Measurements from ENCODE around the gene MED12L. TPM values are rescaled to one million over a fixed set of nuclear protein-coding genes. Genes with fewer than 3 reads are reported as not detected.

The MED12L gene
- total RNA-seq, 1 experiment from 2014 or later, result 0.29 TPM

- no peak overlapping the region for H3K27ac ChIP-seq
- DNase-seq (ENCODE audit: low read depth in 1 of 2, low spot score in 2 of 2), result no peak
- no peaks in the 10 kb centered on the region for H3K9me3 ChIP-seq (replicated peaks)
- H3K27me3 ChIP-seq (replicated peaks), result no peaks in the 10 kb centered on the region
- no peaks in the 10 kb centered on the region for H3K36me3 ChIP-seq
- H3K4me3 ChIP-seq, result no peak overlapping the region
- H3K4me1 ChIP-seq (replicated peaks), result no peaks in the 10 kb centered on the region
These were observed 262.0 kb downstream of the MED12L start for GRCh38 chr3:151347432-151347831.

- H3K4me3 ChIP-seq, result no peak overlapping the region
- no peaks in the 10 kb centered on the region for H3K27me3 ChIP-seq (replicated peaks)
- H3K4me1 ChIP-seq (replicated peaks), result no peaks in the 10 kb centered on the region
- H3K36me3 ChIP-seq, result no peaks in the 10 kb centered on the region
- H3K9me3 ChIP-seq (replicated peaks), result no peaks in the 10 kb centered on the region
- no peak for DNase-seq (ENCODE audit: low read depth in 1 of 2, low spot score in 2 of 2)
- no peak overlapping the region for H3K27ac ChIP-seq
These were observed 265.2 kb downstream of the MED12L start for GRCh38 chr3:151350656-151351055.

- no peaks in the 10 kb centered on the region for H3K4me1 ChIP-seq (replicated peaks)
- no peaks in the 10 kb centered on the region for H3K27me3 ChIP-seq (replicated peaks)
- H3K27ac ChIP-seq, result no peak overlapping the region
- no peak overlapping the region for H3K4me3 ChIP-seq
- DNase-seq (ENCODE audit: low read depth in 1 of 2, low spot score in 2 of 2), result no peak
- no peaks in the 10 kb centered on the region for H3K9me3 ChIP-seq (replicated peaks)
- no peaks in the 10 kb centered on the region for H3K36me3 ChIP-seq
These were observed 265.8 kb downstream of the MED12L start for GRCh38 chr3:151351219-151351618.

- Histone ChIP-seq H3K27me3 (replicated peaks) (no peaks in the 10 kb centered on the region; the same call in 1 of the 2 replicates), H3K9me3 (replicated peaks) (no peaks in the 10 kb centered on the region), H3K4me1 (replicated peaks) (no peaks in the 10 kb centered on the region), H3K27ac (no peak overlapping the region), H3K4me3 (no peak overlapping the region), H3K36me3 (no peaks in the 10 kb centered on the region)
- DNase-seq (ENCODE audit: low read depth in 1 of 2, low spot score in 2 of 2), result no peak
These were observed 266.2 kb downstream of the MED12L start for GRCh38 chr3:151351648-151352047.

GRCh38 chr3:151356794-151357462 is 271.5 kb downstream of the MED12L start:
- no peaks in the 10 kb centered on the region for H3K36me3 ChIP-seq
- no peaks in the 10 kb centered on the region for H3K9me3 ChIP-seq (replicated peaks)
- no peaks in the 10 kb centered on the region for H3K4me1 ChIP-seq (replicated peaks)
- H3K4me3 ChIP-seq, result no peak overlapping the region
- no peak overlapping the region for H3K27ac ChIP-seq
- H3K27me3 ChIP-seq (replicated peaks), result no peaks in the 10 kb centered on the region; the same call in 1 of the 2 replicates
- DNase-seq (ENCODE audit: low read depth in 1 of 2, low spot score in 2 of 2), result no peak

- no peak for DNase-seq (ENCODE audit: low read depth in 1 of 2, low spot score in 2 of 2)
- no peak overlapping the region for H3K4me3 ChIP-seq
- no peak overlapping the region for H3K27ac ChIP-seq
- no peaks in the 10 kb centered on the region for H3K4me1 ChIP-seq (replicated peaks)
- H3K9me3 ChIP-seq (replicated peaks), result no peaks in the 10 kb centered on the region
- no peaks in the 10 kb centered on the region; the same call in 1 of the 2 replicates for H3K27me3 ChIP-seq (replicated peaks)
- H3K36me3 ChIP-seq, result no peaks in the 10 kb centered on the region
These were observed 272.0 kb downstream of the MED12L start for GRCh38 chr3:151357463-151357850.

GRCh38 chr3:151362751-151363174 is 277.3 kb downstream of the MED12L start:
- Histone ChIP-seq H3K27ac (no peak overlapping the region), H3K4me3 (no peak overlapping the region), H3K36me3 (no peaks in the 10 kb centered on the region), H3K9me3 (replicated peaks) (no peaks in the 10 kb centered on the region), H3K4me1 (replicated peaks) (no peaks in the 10 kb centered on the region), H3K27me3 (replicated peaks) (no peaks in the 10 kb centered on the region)
- DNase-seq (ENCODE audit: low read depth in 1 of 2, low spot score in 2 of 2), result no peak

GRCh38 chr3:151366993-151367392 is 281.5 kb downstream of the MED12L start:
- DNase-seq (ENCODE audit: low read depth in 1 of 2, low spot score in 2 of 2), result no peak
- Histone ChIP-seq H3K4me3 (no peak overlapping the region), H3K36me3 (no peaks in the 10 kb centered on the region), H3K4me1 (replicated peaks) (no peaks in the 10 kb centered on the region), H3K27me3 (replicated peaks) (no peaks in the 10 kb centered on the region), H3K27ac (no peak overlapping the region), H3K9me3 (replicated peaks) (no peaks in the 10 kb centered on the region)

- H3K4me3 ChIP-seq, result no peak overlapping the region
- H3K27me3 ChIP-seq (replicated peaks), result no peaks in the 10 kb centered on the region
- H3K36me3 ChIP-seq, result no peaks in the 10 kb centered on the region
- no peak for DNase-seq (ENCODE audit: low read depth in 1 of 2, low spot score in 2 of 2)
- H3K4me1 ChIP-seq (replicated peaks), result no peaks in the 10 kb centered on the region
- no peaks in the 10 kb centered on the region for H3K9me3 ChIP-seq (replicated peaks)
- no peak overlapping the region for H3K27ac ChIP-seq
These were observed 282.0 kb downstream of the MED12L start for GRCh38 chr3:151367448-151367847.

- H3K27me3 ChIP-seq (replicated peaks), result no peaks in the 10 kb centered on the region
- no peak overlapping the region for H3K4me3 ChIP-seq
- no peak for DNase-seq (ENCODE audit: low read depth in 1 of 2, low spot score in 2 of 2)
- H3K36me3 ChIP-seq, result no peaks in the 10 kb centered on the region
- H3K27ac ChIP-seq, result no peak overlapping the region
- no peaks in the 10 kb centered on the region for H3K4me1 ChIP-seq (replicated peaks)
- H3K9me3 ChIP-seq (replicated peaks), result no peaks in the 10 kb centered on the region
These were observed 286.1 kb downstream of the MED12L start for GRCh38 chr3:151371526-151371925.

GRCh38 chr3:151372063-151372820 is 286.8 kb downstream of the MED12L start:
- no peaks in the 10 kb centered on the region for H3K27me3 ChIP-seq (replicated peaks)
- DNase-seq (ENCODE audit: low read depth in 1 of 2, low spot score in 2 of 2), result no peak
- H3K9me3 ChIP-seq (replicated peaks), result no peaks in the 10 kb centered on the region
- H3K36me3 ChIP-seq, result no peaks in the 10 kb centered on the region
- H3K4me3 ChIP-seq, result no peak overlapping the region
- H3K27ac ChIP-seq, result no peak overlapping the region
- H3K4me1 ChIP-seq (replicated peaks), result no peaks in the 10 kb centered on the region

GRCh38 chr3:151377768-151378385 is 292.4 kb downstream of the MED12L start:
- DNase-seq (ENCODE audit: low read depth in 1 of 2, low spot score in 2 of 2), result no peak
- H3K27ac ChIP-seq, result no peak overlapping the region
- no peaks in the 10 kb centered on the region for H3K4me1 ChIP-seq (replicated peaks)
- H3K4me3 ChIP-seq, result no peak overlapping the region
- no peaks in the 10 kb centered on the region for H3K9me3 ChIP-seq (replicated peaks)
- no peaks in the 10 kb centered on the region for H3K27me3 ChIP-seq (replicated peaks)
- no peaks in the 10 kb centered on the region for H3K36me3 ChIP-seq

GRCh38 chr3:151379083-151379734 is 293.7 kb downstream of the MED12L start:
- H3K4me1 ChIP-seq (replicated peaks), result no peaks in the 10 kb centered on the region
- peak in 1 of 2 experiments; percentile 45 for DNase-seq (ENCODE audit: low read depth in 1 of 2, low spot score in 2 of 2)
- H3K4me3 ChIP-seq, result no peak overlapping the region
- no peaks in the 10 kb centered on the region for H3K36me3 ChIP-seq
- no peaks in the 10 kb centered on the region for H3K27me3 ChIP-seq (replicated peaks)
- no peaks in the 10 kb centered on the region for H3K9me3 ChIP-seq (replicated peaks)
- H3K27ac ChIP-seq, result no peak overlapping the region

GRCh38 chr3:151382671-151383070 is 297.2 kb downstream of the MED12L start:
- Histone ChIP-seq H3K9me3 (replicated peaks) (no peaks in the 10 kb centered on the region), H3K27me3 (replicated peaks) (no peaks in the 10 kb centered on the region), H3K4me1 (replicated peaks) (peaks cover 6% of the 10 kb centered on the region; the same call in 1 of the 2 replicates), H3K36me3 (no peaks in the 10 kb centered on the region), H3K27ac (no peak overlapping the region), H3K4me3 (no peak overlapping the region)
- DNase-seq (ENCODE audit: low read depth in 1 of 2, low spot score in 2 of 2), result no peak
